Measurements from ENCODE around the gene OR11H7.

- TF ChIP-seq CTCF (IDR thresholded peaks at IDR 0.05) (no peak), POLR2A (IDR thresholded peaks at IDR 0.05) (no peak), EP300 (IDR thresholded peaks at IDR 0.05) (no peak)
These were observed 31.3 kb upstream of the OR11H7 start for GRCh38 chr14:20197459-20197858.
